Renal cortex interstitium (tissue), 11 donors: Measurements from ENCODE around the gene ABCA7. TPM values are rescaled to one million over a fixed set of nuclear protein-coding genes. Genes with fewer than 3 reads are reported as not detected.

Source experiments
- DNase-seq, 11 donors: peaks; one replicate each; pipeline ENCODE4 v3.0.0-alpha.2; 2013; ENCODE audit warnings: low read depth in 9 of 11, low spot score in 4 of 11; ENCODE audit errors: extremely low read depth in 1 of 11
- polyA plus RNA-seq, 3 donors: library from polyadenylated mRNA; unstranded; fragments of 120-200 nt; gene quantifications; one replicate each; pipeline ENCODE4 v1.2.1, GENCODE V29; 2013; ENCODE audit not compliant: insufficient read length in 3 of 3

The ABCA7 gene
- polyA plus RNA-seq, 3 donors: 7.2 to 10.1 (median 8.2) TPM

GRCh38 chr19:1000591-1001537 is 39.0 kb upstream of the ABCA7 start:
- DNase-seq: no peak

- no peak for DNase-seq
Measured at GRCh38 chr19:1001538-1002166, 38.3 kb upstream of the ABCA7 start.

- DNase-seq: no peak
Measured at GRCh38 chr19:1002600-1002999, 37.3 kb upstream of the ABCA7 start.

- no peak for DNase-seq
Measured at GRCh38 chr19:1003283-1003682, 36.6 kb upstream of the ABCA7 start.

- no peak for DNase-seq
Measured at GRCh38 chr19:1004204-1004802, 35.6 kb upstream of the ABCA7 start.

GRCh38 chr19:1004803-1005664 is 34.9 kb upstream of the ABCA7 start:
- DNase-seq: no peak

GRCh38 chr19:1006711-1007398 is 33.1 kb upstream of the ABCA7 start:
- DNase-seq: no peak

- no peak for DNase-seq
Measured at GRCh38 chr19:1007399-1008251, 32.3 kb upstream of the ABCA7 start.

GRCh38 chr19:1008268-1009040 is 31.5 kb upstream of the ABCA7 start:
- no peak for DNase-seq

- DNase-seq: peak in 1 of 11 donors; percentile 63
Measured at GRCh38 chr19:1009041-1009980, 30.6 kb upstream of the ABCA7 start.

- DNase-seq: no peak
Measured at GRCh38 chr19:1009981-1010538, 29.8 kb upstream of the ABCA7 start.

GRCh38 chr19:1010586-1011510 is 29.1 kb upstream of the ABCA7 start:
- no peak for DNase-seq

- no peak for DNase-seq
Measured at GRCh38 chr19:1011831-1012333, 28.0 kb upstream of the ABCA7 start.

- DNase-seq: no peak
Measured at GRCh38 chr19:1012334-1012733, 27.6 kb upstream of the ABCA7 start.
